HG03135 (cell line): ENCODE measurements around the gene HTD2.
A peak's percentile ranks its signal among the peaks of the same experiment; 100 is the strongest.
"Not testable (repeated sequence)": the region's sequence is repeated elsewhere in the genome, so short reads cannot be mapped to it uniquely, and the experiment has no call there.

Source experiments
- ATAC-seq: cut with Tn5 transposase; IDR thresholded peaks from one replicate; pipeline ENCODE4 v1.9.1; 2021; ENCODE audit warnings: mild to moderate bottlenecking, moderate library complexity; ENCODE audit not compliant: unreplicated experiment

The HTD2 gene

DNA sequence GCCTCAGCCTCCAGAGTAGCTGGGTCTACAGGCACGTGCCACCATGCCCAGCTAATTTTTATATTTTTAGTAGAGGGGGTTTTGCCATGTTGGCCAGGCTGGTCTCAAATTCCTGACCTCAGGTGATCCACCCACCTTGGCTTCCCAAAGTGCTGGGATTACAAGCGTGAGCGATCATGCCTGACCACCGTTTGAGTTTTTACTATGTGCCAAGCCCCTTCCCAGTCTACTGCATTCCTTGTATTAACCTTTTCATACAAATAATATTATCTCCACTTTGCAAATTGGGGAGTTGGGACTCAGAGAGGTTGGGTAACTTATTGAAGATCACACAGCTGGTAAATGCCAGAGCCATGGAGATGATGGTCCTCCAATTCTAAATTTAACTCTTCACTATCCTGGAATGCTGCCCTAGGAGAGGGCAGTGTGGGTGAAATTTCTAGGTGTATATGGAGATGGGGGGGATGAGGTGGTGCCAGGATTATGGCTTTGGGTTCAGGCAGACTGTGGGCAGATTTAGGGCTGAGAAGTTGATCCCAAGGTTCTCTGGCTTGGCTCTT is 25.4 kb downstream of the HTD2 start:
- ATAC-seq: no peak

GRCh38 chr3:58332575-58333188 is 26.4 kb downstream of the HTD2 start, which contains the start of gene PXK:
TSS of gene PXK (plus strand) at chr3:58332892. CDS start at chr3:58332989, 97 bp downstream.
- ATAC-seq: peak; percentile 87

DNA sequence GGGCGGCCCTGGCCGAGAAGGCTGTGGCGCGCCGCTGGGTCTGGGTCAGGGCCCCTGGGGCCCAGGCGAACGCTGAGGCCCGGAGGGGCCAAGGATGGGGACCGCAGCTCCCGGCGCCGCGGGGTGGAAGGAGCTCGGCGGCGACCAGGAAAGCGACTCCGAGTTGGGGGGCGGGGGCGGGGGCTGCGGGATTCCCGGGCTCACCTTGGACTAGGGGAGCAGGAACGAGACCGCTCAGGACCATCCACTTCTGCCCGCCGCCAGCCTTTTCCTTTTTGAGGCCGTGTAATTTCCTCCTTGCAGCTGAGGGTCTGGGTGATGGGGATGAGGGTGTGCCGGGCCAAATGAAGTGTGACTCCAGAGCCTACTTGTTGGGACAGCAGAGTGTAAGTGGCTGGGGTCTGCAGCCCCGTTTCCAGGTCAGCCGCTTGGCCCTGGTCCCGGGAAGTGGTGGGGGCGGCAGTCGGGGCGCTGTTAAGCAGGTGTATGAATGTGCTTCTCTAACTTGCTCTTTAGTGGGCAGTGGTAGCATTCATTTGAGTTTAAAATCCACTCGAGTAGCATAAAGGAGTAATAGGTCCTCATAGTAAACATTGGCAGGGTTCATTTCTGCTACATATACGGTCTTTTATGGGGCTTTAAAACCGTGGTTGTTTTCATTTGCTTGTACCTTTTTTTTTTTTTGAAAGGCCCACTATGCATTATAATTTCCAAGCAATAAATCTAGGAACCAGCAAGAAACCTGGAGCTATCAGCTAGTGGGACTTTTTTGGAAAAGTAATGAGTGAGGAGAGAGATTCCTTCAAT is 27.1 kb downstream of the HTD2 start:
- peak; percentile 33 for ATAC-seq

GRCh38 chr3:58334013-58334321 is 27.6 kb downstream of the HTD2 start:
- ATAC-seq: no peak

DNA sequence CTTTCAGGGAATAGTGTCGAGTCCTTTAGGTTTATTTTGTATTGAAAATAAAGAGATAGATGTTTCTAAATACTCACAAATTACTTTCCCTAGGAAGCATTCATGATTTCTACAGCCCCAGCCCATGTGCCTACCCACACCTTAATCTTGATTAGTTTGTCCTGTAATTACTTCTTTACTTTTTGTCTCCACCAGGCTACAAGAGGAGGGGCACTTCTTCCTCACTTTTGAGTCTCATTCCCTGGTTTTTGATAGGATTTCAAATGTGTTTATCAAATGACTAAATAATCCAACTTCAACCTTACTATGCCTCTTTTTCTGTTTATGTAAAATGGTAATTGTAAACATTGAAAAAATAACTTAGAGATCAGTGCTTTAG is 28.2 kb downstream of the HTD2 start:
- ATAC-seq: no peak

GRCh38 chr3:58335652-58335947 is 29.3 kb downstream of the HTD2 start:
- no peak for ATAC-seq

DNA sequence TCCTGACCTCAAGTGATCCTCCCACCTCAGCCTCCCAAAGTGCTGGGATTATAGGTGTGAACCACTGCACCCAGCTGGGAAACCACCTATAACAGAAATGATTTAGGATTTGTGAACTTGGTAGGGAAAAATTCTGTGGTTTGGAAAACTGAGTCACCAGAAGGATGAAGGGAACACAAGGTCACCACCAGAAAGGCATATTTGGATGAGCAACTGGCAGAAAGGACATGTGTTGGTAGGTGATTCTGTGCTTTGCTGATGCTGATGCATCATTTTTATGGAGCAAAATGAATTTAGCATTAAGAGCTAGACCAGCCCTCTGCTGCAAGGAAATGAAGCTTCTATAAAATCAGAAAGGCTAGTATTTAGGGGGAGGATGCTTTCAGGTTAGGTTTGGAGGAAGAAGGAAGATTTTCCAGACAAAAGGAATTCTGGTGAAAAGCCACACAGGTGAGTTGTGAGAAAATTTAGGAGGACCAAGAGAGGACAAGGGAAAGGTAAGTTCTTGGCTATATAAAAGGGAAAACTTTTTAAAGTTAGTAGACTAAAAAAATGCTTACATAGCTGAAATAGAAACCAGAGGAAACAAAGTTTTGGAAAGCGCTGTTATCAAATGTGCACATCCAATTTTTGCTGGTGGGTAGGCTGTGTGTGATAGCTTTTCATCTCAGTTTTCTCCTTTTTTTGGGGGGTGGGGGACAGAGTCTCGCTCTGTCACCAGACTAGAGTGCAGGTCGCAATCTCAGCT is 30.0 kb downstream of the HTD2 start:
- no peak for ATAC-seq

DNA sequence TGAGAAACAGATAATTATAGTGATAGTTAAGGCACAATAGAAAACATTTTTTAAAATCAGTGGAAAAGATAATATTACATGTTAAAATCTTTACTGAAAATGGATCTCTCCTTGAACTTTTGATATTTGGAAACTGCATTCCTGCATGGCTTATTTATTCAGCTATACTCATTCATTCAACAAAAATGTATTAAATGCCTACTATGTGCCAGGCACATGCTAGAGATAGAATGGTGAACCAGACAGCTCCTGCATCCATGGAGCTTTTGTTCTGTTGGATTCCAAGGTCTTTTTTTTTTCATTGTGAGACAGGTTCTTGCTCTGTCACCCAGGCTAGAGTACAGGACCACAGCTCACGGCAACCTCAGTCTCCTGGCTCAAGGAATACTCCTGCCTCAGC is 30.9 kb downstream of the HTD2 start:
- no peak for ATAC-seq

DNA sequence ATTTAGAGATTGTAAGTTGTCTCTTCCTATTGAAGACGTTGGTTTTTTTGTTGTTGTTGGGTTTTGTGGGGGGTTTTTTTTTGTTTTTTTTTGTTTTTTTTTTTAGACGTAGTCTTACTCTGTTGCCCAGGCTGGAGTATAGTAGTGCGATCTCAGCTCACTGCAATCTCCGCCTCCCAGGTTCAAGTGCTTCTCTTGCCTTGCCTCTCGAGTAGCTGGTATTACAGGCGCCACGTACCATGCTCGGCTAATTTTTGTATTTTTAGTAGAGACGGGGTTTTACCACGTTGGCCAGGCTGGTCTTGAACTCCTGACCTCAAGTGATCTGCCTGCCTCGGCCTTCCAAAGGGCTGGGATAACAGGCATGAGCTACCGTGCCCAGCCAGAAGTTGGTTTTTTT is 32.8 kb downstream of the HTD2 start:
- not testable (repeated sequence) for ATAC-seq

GRCh38 chr3:58340594-58341244 is 34.4 kb downstream of the HTD2 start:
- no peak for ATAC-seq

- no peak for ATAC-seq
Measured at GRCh38 chr3:58341376-58341775, 35.1 kb downstream of the HTD2 start.

- ATAC-seq: no peak
Measured at GRCh38 chr3:58342676-58343075, 36.4 kb downstream of the HTD2 start.

DNA sequence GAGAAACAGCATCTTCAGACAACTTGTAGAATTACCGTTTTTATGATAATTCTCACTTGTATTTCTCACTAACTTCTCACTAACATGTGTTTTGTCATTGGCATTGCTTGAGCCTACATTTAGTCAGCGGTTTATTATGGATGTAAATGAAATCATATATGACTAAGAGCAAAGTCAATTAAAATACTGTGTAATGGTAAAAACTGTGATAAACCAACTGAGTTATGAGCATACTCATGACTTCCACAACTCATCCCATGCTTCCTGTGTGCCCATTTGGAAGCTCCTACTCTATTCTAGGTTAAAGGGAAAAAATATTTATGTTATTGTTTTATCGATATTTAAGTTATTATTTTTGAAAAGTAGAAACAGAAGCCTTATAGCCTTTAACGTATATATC is 39.1 kb downstream of the HTD2 start:
- no peak for ATAC-seq

GRCh38 chr3:58346368-58346767 is 40.0 kb downstream of the HTD2 start:
- ATAC-seq: no peak

- ATAC-seq: no peak
Measured at GRCh38 chr3:58347984-58348383, 41.7 kb downstream of the HTD2 start.

GRCh38 chr3:58349792-58350626 is 43.7 kb downstream of the HTD2 start:
- peak; percentile 84 for ATAC-seq

DNA sequence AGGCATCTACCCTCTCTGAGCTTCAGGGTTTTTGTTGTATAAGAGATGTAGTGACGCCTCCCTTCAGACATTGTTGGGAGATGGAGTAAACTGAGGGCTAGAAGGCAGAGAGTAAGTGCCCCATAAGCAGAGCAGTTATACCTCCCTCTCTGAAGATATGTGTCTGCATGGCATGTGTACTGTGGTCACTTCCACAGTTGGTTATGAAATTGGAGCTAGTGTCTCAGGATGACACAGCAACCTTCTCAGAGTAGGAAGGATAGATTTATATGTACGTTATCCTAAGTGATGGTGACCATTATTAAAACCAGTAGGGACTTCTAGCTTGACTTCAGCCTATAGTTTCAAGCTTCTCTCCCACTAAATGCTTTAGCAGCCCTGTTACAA is 44.3 kb downstream of the HTD2 start:
- ATAC-seq: no peak

- no peak for ATAC-seq
Measured at GRCh38 chr3:58351920-58352319, 45.6 kb downstream of the HTD2 start.

DNA sequence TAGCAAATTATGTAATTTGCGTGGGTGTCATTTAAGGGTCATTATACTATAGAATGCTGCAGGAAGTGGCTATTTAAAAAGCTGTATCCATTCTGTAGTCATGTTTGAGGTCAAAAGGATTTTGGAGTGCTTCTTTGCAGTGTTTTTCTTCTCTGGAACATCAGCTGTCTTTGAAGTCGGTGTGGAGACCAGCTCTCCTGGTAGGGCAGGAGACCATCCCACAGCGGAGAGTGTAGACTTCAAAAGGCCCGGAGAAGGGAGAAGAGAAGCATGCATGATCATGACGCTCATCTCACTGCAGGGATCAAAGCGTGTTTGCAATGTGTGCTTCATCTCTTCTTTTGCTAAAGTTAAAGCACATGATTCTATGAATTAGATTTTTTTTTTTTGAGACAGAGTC is 46.3 kb downstream of the HTD2 start:
- no peak for ATAC-seq

DNA sequence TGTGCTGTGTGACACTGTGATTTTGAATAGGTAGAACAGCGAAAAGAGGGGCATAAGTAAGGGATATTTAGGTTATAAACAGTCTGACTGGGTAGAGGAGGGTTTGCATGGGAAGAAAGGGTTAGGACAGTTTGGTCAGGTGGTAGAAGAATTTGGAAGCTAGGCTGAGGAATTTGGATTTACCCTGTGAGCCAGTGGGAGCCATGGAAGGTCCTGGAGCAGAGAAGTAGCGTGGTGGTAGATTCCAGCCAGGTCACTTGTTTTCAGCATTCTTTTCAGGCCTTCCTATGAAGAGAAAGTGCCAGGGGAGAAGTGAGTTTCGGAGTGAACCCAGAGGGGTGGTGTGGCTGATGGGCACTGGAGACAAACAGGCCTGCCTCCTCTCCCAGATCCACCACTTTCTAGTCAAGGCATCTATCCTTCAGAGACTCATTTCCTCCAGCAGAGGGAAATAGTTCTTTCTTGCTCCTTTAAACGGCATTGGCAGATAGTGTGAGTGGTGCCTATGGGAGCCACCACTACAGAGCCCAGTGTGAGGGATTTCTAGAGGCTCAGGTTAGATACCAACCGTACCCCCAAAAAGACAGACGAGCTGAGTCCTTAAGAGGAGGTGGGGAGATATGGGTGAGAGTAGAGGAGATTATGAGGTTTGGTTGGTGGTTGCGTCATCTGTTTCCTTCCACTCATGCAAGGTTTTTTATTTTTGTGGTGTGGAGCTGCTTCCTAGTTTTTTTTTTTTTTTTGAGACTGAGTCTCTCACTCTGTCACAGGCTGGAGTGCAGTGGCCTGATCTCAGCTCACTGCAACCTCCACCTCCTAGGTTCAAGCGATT is 47.6 kb downstream of the HTD2 start:
- no peak for ATAC-seq
